HG03354 (cell line): Measurements from ENCODE around the gene SEC31B.

ENCODE experiments used
- ATAC-seq: cut with Tn5 transposase; IDR thresholded peaks from one replicate; pipeline ENCODE4 v1.9.1; 2021; ENCODE audit warnings: mild to moderate bottlenecking; ENCODE audit not compliant: unreplicated experiment, poor library complexity, severe bottlenecking

Gene SEC31B, protein sequence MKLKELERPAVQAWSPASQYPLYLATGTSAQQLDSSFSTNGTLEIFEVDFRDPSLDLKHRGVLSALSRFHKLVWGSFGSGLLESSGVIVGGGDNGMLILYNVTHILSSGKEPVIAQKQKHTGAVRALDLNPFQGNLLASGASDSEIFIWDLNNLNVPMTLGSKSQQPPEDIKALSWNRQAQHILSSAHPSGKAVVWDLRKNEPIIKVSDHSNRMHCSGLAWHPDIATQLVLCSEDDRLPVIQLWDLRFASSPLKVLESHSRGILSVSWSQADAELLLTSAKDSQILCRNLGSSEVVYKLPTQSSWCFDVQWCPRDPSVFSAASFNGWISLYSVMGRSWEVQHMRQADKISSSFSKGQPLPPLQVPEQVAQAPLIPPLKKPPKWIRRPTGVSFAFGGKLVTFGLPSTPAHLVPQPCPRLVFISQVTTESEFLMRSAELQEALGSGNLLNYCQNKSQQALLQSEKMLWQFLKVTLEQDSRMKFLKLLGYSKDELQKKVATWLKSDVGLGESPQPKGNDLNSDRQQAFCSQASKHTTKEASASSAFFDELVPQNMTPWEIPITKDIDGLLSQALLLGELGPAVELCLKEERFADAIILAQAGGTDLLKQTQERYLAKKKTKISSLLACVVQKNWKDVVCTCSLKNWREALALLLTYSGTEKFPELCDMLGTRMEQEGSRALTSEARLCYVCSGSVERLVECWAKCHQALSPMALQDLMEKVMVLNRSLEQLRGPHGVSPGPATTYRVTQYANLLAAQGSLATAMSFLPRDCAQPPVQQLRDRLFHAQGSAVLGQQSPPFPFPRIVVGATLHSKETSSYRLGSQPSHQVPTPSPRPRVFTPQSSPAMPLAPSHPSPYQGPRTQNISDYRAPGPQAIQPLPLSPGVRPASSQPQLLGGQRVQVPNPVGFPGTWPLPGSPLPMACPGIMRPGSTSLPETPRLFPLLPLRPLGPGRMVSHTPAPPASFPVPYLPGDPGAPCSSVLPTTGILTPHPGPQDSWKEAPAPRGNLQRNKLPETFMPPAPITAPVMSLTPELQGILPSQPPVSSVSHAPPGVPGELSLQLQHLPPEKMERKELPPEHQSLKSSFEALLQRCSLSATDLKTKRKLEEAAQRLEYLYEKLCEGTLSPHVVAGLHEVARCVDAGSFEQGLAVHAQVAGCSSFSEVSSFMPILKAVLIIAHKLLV

DNA sequence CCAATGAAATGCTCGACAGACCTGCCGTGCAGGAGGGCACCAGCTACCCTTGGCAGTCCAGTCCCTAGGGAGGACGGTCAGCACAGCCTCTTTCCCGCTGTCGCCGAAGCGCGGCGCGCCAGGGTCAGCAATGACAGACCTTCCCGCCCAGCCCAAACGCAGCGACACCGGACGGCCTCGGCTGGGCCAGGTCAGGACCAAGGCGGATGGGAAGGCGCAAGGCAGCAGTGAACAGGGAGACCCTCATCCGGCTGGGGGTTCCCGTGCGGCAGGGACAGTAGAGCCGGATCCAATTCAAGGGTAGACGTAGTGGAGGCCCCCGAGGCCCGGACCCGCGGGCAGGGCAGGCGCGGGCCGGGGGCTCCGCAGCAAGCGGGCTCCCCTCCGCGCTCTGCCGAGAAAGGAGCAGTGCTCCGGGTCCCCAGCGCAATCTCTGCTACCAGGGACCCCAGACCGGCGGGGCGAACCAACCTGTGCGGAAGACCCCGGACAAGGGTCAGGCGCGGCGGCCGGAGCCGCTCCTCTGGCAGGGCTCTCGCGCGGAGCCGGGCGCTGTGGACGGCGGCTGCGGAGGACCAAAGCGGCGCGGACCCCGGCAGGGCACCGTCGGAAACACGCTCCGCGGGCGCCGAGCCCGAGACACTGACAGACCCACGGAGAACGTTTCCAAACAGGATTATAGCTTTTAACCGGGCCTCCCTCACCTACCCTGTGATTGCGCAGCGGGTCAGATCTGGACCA lies at the start of gene SEC31B:
Gene SEC31B (minus strand): TSS at position 551 of the 741 bp plus-strand sequence. CDS start 2,909 bp downstream, outside the sequence.
- no peak for ATAC-seq

DNA sequence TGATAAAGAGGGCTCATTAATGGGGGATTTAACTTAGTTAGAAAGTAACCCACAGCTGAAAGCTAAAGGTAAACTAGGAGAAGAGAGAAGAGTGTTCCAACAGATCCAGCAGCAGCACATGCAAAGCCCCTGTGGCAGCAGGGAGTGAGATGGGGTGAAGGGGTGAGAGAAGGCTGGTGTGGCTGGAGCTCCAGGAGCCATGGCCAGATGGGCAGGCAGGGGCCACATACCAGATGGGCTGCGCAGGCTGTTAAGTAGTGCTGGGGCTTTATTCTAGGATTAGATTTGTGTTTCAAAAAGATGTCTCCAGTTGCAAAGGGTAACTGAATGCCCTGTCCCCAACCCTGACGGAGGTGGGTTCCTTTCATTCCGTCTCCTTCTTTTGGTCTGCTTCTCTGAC lies 49.3 kb upstream of the SEC31B start:
- ATAC-seq: no peak

DNA sequence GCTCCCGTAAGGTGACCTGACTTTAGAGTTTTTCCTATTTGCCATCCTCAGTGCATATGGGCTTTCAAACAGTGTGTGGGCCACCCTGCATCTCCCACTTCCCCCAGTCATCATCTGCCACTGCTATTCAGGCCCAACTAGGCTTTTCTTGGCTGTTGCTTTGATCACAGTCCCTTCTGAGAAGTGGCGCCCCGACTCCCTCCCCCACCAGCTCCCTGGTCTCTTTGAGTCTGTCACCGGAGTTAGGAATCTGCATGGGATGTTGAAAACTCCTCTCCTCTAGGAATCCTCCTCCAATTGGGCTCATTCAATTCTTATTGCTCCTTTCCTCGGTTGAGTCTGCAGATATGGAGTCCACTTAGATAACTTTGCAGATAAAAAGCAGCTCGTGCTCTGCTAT lies 48.2 kb upstream of the SEC31B start:
- ATAC-seq: no peak

DNA sequence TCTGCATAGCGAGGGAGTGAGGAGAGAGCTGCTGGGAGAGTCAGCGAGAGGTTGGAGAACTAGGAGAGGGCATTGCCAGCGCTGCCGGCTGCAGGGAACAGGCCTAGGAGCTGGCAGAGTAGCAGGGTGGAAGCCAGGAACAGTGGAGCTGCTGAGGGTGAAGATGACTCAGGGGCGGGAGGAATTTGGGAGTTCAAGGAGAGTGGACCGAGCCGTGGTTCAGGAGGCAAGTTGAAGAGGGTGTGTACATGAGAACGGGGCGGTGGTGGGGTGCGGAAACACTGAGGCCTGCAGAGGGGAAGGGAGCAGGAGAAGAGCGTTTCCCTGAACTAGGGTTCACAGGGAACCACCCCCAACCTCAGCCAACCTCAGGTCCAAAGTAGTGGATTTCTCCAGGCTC lies 47.6 kb upstream of the SEC31B start:
- no peak for ATAC-seq

DNA sequence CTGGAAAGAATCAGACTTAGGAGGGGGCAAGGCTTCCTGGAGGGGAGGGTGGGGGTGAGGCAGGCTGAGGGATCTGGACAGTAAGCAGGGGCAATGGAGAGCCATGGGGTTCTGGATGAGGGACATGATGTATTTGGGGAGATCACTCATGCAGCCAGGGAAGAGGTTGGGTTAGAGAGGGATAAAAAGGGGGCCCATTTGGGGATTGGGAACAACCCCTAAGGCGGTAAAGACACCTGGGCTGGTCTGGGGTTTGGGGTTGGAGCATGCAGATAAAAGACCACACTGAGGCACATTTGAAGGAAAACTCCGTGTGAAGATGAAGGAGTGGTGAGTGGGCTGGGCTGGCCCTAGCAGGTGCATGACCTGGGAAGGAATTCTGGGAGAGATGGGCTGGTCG lies 46.9 kb upstream of the SEC31B start:
- ATAC-seq: no peak

DNA sequence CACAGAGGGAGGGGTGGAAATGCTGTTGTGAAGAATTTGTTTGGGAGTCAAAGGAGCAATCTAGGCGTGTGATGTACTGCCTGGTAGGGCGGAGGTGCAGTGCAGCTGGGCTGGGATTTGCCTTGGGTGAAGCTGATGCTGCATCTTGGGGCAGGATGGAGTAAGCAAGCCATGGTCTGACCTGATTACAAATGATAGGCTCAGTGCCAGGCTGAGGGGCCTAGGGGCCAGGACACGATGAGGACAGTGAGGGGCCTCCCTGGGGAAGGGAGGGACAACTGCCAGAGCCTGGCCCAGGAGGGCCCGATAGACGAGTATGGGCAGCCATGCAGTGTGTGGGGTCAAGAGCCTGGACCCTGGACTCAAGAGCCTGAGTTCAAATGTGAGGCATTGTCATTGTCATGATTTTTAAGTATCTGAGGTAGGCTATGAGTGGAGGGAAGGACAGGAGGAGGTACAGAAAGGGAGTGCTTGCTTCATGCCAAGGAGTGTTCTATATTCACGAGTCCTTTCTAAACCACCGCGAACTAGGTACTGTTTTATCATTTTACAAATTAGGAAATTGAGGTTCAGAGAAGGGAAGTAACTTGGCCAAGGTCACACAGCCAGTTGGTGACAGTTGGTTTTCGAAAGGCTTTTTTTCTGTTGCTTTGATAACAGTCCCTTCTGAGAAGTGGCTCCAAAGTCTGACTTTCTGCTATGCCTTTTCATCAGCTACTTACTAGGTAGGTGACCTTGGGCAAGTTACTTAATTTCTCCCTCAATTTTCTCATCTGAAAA lies 45.7 kb upstream of the SEC31B start:
- no peak for ATAC-seq

DNA sequence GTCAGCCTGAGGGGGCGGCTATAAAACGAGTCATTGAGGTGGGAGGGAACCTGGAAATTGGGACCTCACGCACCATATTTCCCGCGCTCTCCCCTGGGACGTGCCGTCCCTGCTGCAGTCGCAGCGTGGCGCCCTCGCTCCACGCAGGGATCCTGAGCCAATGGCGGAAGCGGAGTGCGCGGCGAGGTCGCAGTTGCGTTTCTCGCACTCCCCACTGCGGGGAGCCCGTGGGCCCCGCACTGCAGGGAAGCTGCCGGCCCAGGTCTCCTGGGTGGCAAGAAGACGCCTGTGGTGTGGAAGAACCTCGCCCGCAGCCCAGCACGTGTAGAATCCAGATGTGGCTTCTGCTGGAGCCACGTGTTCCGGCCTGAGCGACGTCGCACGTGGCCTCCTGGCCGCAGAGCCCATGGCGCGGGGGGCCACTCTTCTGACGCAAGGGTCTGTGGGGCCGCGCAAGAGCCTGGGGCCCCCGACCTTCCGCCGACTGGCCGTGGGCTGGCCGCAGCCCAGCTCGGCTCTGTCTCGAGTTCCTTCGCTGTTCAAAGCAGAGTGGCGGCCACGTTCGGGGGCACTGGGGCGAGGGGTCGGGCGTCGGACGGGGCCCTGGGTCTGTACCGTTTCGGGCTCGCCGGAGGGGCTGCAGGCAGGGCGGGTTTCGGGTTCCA lies 42.5 kb upstream of the SEC31B start:
- ATAC-seq: peak; percentile 83

DNA sequence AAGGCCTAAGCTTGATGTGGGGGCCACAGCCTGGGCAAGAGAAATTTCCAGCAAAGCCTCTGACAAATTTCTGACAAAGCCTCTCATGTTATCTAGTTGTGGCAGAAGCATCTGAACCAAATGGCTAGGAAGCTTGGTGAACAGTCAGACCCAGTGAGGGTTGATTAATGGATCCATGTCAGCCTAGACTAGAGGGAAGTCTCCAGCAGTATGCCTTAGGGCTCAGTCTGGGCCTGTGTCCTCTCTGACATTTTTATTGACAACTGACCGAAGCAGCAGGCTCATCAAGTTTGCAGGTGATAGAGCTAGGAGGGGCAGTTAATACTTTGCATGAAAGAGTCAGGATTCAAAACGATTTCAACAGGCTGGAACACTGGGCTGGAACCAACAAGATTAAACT lies 41.3 kb upstream of the SEC31B start:
- no peak for ATAC-seq

DNA sequence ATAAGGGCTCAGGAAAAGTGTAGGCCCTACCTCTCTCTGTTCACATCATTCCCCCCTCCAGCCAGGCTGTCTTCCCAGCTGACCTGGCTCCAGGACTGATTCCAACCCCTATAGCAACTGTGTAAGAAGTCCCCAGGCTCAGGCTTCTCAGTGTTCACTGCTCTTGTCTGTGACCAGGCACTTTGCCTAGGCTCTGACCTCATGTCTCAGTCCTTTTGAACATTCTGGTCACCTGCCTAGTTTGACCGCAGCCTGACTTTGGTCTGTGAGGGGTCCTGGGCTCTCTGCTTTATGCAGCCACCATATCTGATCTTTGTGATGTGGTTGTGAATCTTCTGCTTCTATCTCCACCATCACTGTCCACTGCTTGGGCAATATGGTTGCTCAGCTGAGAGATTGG lies 40.6 kb upstream of the SEC31B start:
- ATAC-seq: no peak

DNA sequence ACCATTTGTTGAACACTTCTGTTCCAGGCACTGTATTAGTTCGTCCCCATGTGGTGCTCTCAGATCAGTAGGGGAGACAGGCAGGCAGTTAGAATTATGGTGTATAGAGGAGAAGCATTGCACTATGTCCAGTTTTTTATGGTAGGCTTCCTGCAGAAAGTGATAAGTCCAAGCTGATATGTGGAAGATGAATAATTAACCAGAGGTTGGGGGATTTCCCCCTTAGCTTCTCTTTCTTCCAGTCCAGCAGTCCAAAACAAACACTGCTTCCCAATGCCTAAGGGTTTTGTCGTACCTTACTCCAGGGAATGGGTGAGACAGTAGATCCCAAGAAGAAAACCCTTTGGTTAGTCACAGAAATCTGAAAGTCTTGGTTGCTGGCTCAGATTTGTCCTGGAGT lies 35.2 kb upstream of the SEC31B start:
- ATAC-seq: no peak

DNA sequence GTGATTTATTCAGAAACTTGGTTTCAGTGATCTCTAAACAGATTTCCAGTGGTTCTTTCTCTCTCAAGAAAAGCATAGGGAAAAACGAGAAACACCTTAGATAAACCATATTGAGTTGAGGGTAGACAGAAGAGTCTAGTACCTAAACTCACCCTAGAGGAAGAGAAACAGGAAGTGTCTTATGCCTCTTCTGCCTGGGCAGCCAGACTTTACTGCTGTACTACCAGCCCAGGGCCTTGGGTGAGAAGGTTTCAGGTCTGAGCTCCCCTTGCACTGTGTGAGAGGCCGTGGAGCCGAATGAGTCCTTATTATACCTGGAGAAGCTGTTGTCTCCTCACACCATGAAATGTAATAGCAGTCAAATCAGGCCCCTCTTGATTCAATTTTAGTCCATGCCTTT lies 34.3 kb upstream of the SEC31B start:
- ATAC-seq: no peak

DNA sequence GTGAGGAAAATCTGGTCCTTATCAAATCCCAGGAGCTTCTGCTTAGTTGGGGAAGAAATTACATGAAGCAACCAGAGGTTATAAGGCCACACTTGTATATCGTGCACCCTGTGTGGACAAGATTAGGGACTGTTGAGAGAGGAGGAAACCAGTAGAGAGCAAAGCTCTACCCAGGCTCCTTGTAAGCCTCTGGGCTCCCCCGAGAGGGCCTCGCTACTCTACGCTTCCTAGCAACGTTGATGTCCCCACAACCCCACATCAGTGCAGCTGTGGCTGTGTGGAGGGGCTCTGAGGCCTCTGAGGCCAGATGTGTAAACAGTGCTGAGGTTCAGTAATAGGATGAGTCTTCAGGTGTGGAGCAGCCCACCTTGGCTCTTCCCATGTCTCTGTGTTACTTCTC lies 32.1 kb upstream of the SEC31B start:
- ATAC-seq: no peak

DNA sequence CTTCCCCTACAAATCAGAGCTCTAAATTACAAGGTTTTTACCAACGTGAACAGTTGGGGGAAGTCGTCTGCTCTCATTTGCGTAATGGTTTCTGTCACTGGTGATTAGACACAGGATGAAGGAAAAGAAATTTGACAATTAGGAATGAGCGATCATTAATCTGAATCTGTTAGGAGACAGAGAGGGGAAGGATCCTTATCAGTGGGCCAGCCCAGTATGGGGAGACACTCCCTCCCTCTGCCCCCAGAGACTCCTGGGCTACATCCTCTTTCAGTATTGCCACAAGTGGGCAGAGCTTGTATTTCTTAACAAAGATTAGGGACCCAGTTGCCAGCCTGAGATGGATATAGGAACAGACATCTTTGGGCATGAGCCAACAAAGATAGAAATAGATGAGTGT lies 31.5 kb upstream of the SEC31B start:
- ATAC-seq: no peak

DNA sequence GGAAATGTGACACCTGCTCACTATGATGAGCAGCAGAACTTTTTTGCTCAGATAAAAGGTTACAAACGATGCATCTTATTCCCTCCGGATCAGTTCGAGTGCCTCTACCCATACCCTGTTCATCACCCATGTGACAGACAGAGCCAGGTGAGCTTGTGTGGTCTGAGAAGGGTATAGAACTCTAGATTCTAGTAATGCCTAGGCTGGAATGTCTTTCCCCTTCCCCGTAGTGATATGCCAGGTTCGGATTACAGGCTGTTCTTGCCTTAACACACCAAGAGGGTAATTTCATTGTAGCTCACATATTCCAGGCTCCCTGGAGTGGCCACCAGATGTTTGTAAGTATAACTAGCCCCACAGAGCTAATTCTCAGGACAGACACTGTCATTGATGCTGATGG lies 25.3 kb upstream of the SEC31B start:
- no peak for ATAC-seq

DNA sequence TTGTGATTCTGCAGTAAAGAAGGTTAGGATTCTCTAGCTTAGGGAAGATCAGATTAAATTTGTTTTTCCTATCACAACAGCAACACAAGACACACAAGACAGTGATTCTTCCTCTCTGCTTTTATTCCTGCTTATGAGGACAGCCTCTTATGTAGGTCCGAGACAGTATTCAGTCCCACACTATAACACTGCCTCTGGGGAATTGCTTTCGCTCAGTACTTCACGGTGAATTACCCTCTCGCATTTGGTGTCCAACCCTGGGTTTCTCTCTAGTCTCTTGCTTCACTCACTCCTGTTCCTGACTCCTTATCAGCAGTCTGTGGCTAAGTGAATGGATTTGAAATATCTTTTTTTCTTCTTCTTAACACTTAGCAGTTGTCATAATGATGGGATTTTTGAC lies 17.8 kb upstream of the SEC31B start:
- ATAC-seq: no peak

DNA sequence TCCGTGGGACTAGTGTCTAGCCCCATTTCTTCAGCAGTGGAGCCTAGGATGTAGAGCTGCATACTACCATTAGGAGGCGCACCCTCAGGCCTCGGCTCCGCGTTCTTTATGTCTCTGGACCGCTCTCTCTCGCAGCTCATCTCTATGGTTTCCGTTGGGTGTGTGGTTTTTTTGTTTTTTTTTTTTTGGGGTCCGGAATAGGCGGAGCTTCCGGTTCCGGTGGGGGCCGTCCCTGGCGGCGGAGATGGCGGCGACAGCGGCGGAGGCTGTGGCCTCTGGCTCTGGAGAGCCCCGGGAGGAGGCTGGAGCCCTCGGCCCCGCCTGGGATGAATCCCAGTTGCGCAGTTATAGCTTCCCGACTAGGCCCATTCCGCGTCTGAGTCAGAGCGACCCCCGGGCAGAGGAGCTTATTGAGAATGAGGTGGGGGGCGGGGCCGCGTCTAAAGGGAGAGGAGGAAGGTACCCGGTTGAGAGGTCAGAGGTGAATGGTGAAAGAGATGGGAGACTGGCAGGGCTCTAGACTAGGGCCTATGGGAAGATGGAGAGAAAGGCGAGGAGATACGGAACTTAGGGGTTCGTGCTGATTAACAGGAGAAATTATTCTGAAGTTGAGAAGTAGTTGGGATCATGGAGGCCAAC lies 16.2 kb upstream of the SEC31B start, which contains the start of gene HIF1AN:
Gene HIF1AN (plus strand): TSS at position 229 of the 639 bp plus-strand sequence. CDS start 16 bp downstream, at position 245.
- peak; percentile 96 for ATAC-seq

DNA sequence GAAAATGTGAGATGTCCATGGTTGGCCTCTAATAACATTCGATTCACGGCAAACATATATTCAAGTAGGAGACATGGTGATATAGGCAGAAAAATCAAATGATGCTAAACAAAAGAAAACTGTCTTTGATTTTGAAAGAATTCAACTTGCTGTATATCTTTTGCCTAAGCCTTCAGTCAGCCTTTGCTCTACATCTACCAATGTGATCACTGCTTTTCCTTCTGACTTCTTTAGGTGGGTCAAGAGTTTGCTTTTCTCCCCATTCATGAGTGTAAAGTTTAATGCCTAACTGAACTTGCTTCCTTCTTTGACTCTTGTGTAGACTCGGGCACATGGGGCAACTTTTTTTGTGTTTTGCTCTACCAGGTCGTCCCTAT lies 15.7 kb upstream of the SEC31B start:
- ATAC-seq: peak; percentile 6

DNA sequence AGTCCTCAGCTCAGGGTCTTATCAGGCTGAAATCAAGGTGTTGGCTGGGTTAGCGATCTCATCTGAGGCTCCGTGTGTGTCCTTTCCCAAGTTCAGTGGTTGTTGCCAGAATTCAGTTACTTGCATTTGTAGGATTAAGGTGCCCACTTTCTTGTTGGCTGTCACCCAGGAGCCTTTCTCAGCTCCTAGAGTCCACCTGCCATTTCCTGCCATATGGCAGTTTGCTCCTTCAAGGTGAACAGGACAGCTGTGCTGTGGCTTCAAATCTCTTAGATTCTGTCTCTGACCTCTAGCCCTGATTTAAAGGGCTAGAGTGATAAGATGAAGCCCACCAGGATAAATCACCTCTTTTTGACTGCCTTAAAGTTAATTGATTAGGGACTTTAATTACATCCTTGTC lies 15.1 kb upstream of the SEC31B start:
- no peak for ATAC-seq
